IMR-90 (cell line): Measurements from ENCODE around the gene SSR1. TPM values are rescaled to one million over a fixed set of nuclear protein-coding genes. Genes with fewer than 3 reads are reported as not detected.

Experiments used
- ATAC-seq: fragments of 200-7000 bp; cut with Tn5 transposase; 2 replicates; pipeline ENCODE4 v1.9.1; 2020; ENCODE audit warnings: low read depth, mild to moderate bottlenecking, moderate library complexity
- BruUV-seq: library from RNA; stranded (reverse); fragments of 400-500 nt; replicated peaks from 2 replicates; lab custom pipeline; 2021; lab: Mats Ljungman, UMichigan
- CTCF ChIA-PET: fragments of 300-600 bp; formaldehyde crosslinking; extraction: SDS; loops from one replicate; lab custom pipeline; 2021; ENCODE audit warnings: antibody characterized with exemption; lab: Yijun Ruan, JAX
- POLR2A ChIA-PET: fragments of 300-600 bp; sonication (Branson Sonifier 250); formaldehyde crosslinking; loops from one replicate; lab custom pipeline; 2022; ENCODE audit warnings: antibody characterized with exemption; ENCODE audit not compliant: unreplicated experiment; lab: Charles Lee
- DNase-seq: peaks from one replicate; pipeline ENCODE4 v3.0.0; 2013
- H2AFZ ChIP-seq: replicated peaks from 2 replicates; pipeline ENCODE3; 2013; ENCODE audit warnings: low read length, mild to moderate bottlenecking; ENCODE audit not compliant: poor library complexity
- H2AK5ac ChIP-seq: 2 replicates; pipeline ENCODE4 v1.6.1; 2013; ENCODE audit warnings: low read depth, low read length, inconsistent platforms
- H2AK9ac ChIP-seq: replicated peaks from 2 replicates; pipeline ENCODE3; 2013; ENCODE audit warnings: mild to moderate bottlenecking, low read depth, low read length, moderate library complexity; ENCODE audit not compliant: poor library complexity
- H2BK120ac ChIP-seq: 2 replicates; pipeline ENCODE4 v1.6.1; 2013; ENCODE audit warnings: low read depth, low read length, inconsistent platforms
- H2BK15ac ChIP-seq: 3 replicates; pipeline ENCODE4 v1.6.1; 2013; ENCODE audit warnings: low read depth, low read length, inconsistent platforms
- H2BK20ac ChIP-seq: 2 replicates; pipeline ENCODE4 v1.6.1; 2013; ENCODE audit warnings: low read depth, mild to moderate bottlenecking, inconsistent platforms, low read length, moderate library complexity
- H2BK5ac ChIP-seq: 2 replicates; pipeline ENCODE4 v1.6.1; 2013; ENCODE audit warnings: mild to moderate bottlenecking, low read depth, low read length, inconsistent platforms; ENCODE audit not compliant: poor library complexity, severe bottlenecking
- H3K14ac ChIP-seq: replicated peaks from 2 replicates; pipeline ENCODE4 v1.6.1; 2013; ENCODE audit warnings: low read depth, low read length, inconsistent platforms
- H3K18ac ChIP-seq: 2 replicates; pipeline ENCODE4 v1.6.1; 2013; ENCODE audit warnings: low read depth, low read length, control low read depth
- H3K23ac ChIP-seq: 2 replicates; pipeline ENCODE4 v1.6.1; 2013; ENCODE audit warnings: low read depth, low read length, inconsistent platforms
- H3K27ac ChIP-seq: 2 replicates; pipeline ENCODE4 v1.5.1; 2013; ENCODE audit warnings: mild to moderate bottlenecking, control low read depth, low read length; ENCODE audit not compliant: insufficient read depth
- H3K27me3 ChIP-seq: 2 replicates; pipeline ENCODE4 v1.6.1; 2013; ENCODE audit warnings: low read length; ENCODE audit not compliant: control insufficient read depth, insufficient read depth
- H3K36me3 ChIP-seq: 2 replicates; pipeline ENCODE4 v1.6.1; 2013; ENCODE audit warnings: low read length, mixed read lengths; ENCODE audit not compliant: control insufficient read depth, insufficient read depth
- H3K4ac ChIP-seq: 2 replicates; pipeline ENCODE4 v1.6.1; 2013; ENCODE audit warnings: low read depth, low read length, inconsistent platforms
- H3K4me1 ChIP-seq: 2 replicates; pipeline ENCODE4 v1.6.1; 2013; ENCODE audit warnings: low read length, mixed read lengths; ENCODE audit not compliant: control insufficient read depth, insufficient read depth
- H3K4me2 ChIP-seq: 2 replicates; pipeline ENCODE4 v1.6.1; 2013; ENCODE audit warnings: low read depth, mild to moderate bottlenecking, control low read depth, low read length, moderate library complexity
- H3K4me3 ChIP-seq: 2 replicates; pipeline ENCODE4 v1.5.1; 2013; ENCODE audit warnings: low read depth, mild to moderate bottlenecking, control low read depth, low read length, moderate library complexity; ENCODE audit not compliant: insufficient read depth
- H3K56ac ChIP-seq: 2 replicates; pipeline ENCODE4 v1.6.1; 2013; ENCODE audit warnings: low read length, inconsistent platforms; ENCODE audit not compliant: insufficient read depth; ENCODE audit errors: extremely low read depth
- H3K79me1 ChIP-seq, 2 experiments: 2 replicates each; pipeline ENCODE4 v1.6.1; 2013; ENCODE audit warnings: low read length in 2 of 2, inconsistent platforms in 1 of 2, low read depth in 1 of 2
- H3K9ac ChIP-seq: 2 replicates; pipeline ENCODE4 v1.6.1; 2013; ENCODE audit warnings: low read depth, low read length, control low read depth
- H3K9me1 ChIP-seq: 2 replicates; pipeline ENCODE4 v1.6.1; 2013; ENCODE audit warnings: low read length, inconsistent platforms; ENCODE audit not compliant: insufficient read depth
- H3K9me3 ChIP-seq: 2 replicates; pipeline ENCODE4 v1.6.1; 2013; ENCODE audit warnings: low read length; ENCODE audit not compliant: control insufficient read depth, insufficient read depth
- H4K20me1 ChIP-seq: 2 replicates; pipeline ENCODE4 v1.6.1; 2013; ENCODE audit warnings: low read length, inconsistent platforms; ENCODE audit not compliant: insufficient read depth
- H4K5ac ChIP-seq: 2 replicates; pipeline ENCODE4 v1.6.1; 2013; ENCODE audit warnings: mild to moderate bottlenecking, low read depth, low read length, control low read depth
- H4K8ac ChIP-seq, 2 experiments: 2 replicates each; pipeline ENCODE4 v1.6.1; 2013; ENCODE audit warnings: low read depth in 2 of 2, low read length in 2 of 2, control low read depth in 1 of 2, inconsistent platforms in 1 of 2
- H4K91ac ChIP-seq: 2 replicates; pipeline ENCODE4 v1.6.1; 2013; ENCODE audit warnings: low read depth, low read length, inconsistent platforms; ENCODE audit not compliant: insufficient read depth
- CEBPB ChIP-seq: IDR thresholded peaks from 2 replicates; pipeline ENCODE4 v1.6.1; 2012; ENCODE audit warnings: low read depth, low read length, improper control_type of control experiment
- CHD1 ChIP-seq: IDR thresholded peaks from 2 replicates; pipeline ENCODE4 v1.6.1; 2012; ENCODE audit warnings: low read depth, low read length, improper control_type of control experiment
- CTCF ChIP-seq: conservative IDR thresholded peaks from 2 replicates; pipeline ENCODE4 v1.5.1; 2012; ENCODE audit warnings: mild to moderate bottlenecking, low read depth, low read length, improper control_type of control experiment
- FOS ChIP-seq: fragments of 150-350 bp; IDR thresholded peaks from 2 replicates; pipeline ENCODE4 v1.6.1; 2016; ENCODE audit warnings: low read depth, low read length
- MAFK ChIP-seq: IDR thresholded peaks from 2 replicates; pipeline ENCODE4 v1.6.1; 2012; ENCODE audit warnings: low read depth, low read length, improper control_type of control experiment
- MAZ ChIP-seq: IDR thresholded peaks from 2 replicates; pipeline ENCODE4 v1.6.1; 2012; ENCODE audit warnings: low read depth, mild to moderate bottlenecking, low read length, improper control_type of control experiment, moderate library complexity, borderline replicate concordance
- RCOR1 ChIP-seq: IDR thresholded peaks from 2 replicates; pipeline ENCODE4 v1.6.1; 2012; ENCODE audit warnings: mild to moderate bottlenecking, low read length, improper control_type of control experiment; ENCODE audit not compliant: insufficient replicate concordance
- RFX5 ChIP-seq: IDR thresholded peaks from 2 replicates; pipeline ENCODE4 v1.8.0; 2012; ENCODE audit warnings: low read depth, mild to moderate bottlenecking, low read length, moderate library complexity
- SMC3 ChIP-seq: fragments of 150-350 bp; IDR thresholded peaks from 2 replicates; pipeline ENCODE4 v1.6.1; 2016; ENCODE audit warnings: low read depth, mild to moderate bottlenecking, antibody characterized with exemption, low read length, moderate library complexity
- USF2 ChIP-seq: fragments of 150-350 bp; IDR thresholded peaks from 2 replicates; pipeline ENCODE4 v1.6.1; 2017; ENCODE audit warnings: mild to moderate bottlenecking, antibody characterized with exemption, low read length, low read depth
- WGBS, 2 experiments: methylation state at CpG; one replicate each; pipeline versions ENCODE4 v1.1.5 to v1.1.7; 2013; ENCODE audit warnings: missing lambda C conversion rate in 2 of 2; ENCODE audit not compliant: insufficient read length in 1 of 2; ENCODE audit errors: extremely low coverage in 2 of 2; 5-methylcytosine and 5-hydroxymethylcytosine counted together
- dilution Hi-C: fragments of 300-500 bp; cut with HindIII; formaldehyde crosslinking; loops from one replicate; pipeline ENCODE4 v1.14.3; 2018; ENCODE audit warnings: low sequenced_read_pairs; ENCODE audit not compliant: unreplicated experiment
- in situ Hi-C: fragments of 300-500 bp; cut with MboI; formaldehyde crosslinking; loops from 3 replicates; pipeline ENCODE4 v1.14.3; 2019; ENCODE audit warnings: low sequenced_read_pairs, inconsistent platforms, mixed read lengths
- intact Hi-C: fragments of 100-400 bp; cut with micrococcal nuclease; formaldehyde crosslinking; loops from 2 replicates; pipeline ENCODE4 v1.10.0; 2022
- polyA plus RNA-seq, 3 experiments: library from polyadenylated mRNA; depleted of rRNA; stranded (reverse); fragments of >200 nt; gene quantifications; 2 replicates each; pipeline ENCODE4 v1.2.3, GENCODE V29; 2012; ENCODE audit warnings: low replicate concordance in 1 of 3
- total RNA-seq: library from RNA; depleted of rRNA; stranded (reverse); fragments of >200 nt; gene quantifications from 2 replicates; pipeline ENCODE4 v1.2.3, GENCODE V29; 2012

Gene SSR1
- total and polyA plus RNA-seq, 2 of the 4 experiments (the other 2 are of a cell fraction) = 110 to 120 TPM

- peaks cover 2 to 4% of the 10 kb centered on the region in 2 experiments; a peak in 1 of 4 replicates for H3K79me1 ChIP-seq
- H4K20me1 ChIP-seq = no peaks in the 10 kb centered on the region
- peaks cover 5% of the 10 kb centered on the region for H3K9me3 ChIP-seq
- DNase-seq (no peak), ATAC-seq (no peak)
- H3K9ac ChIP-seq = no peak overlapping the region
- H3K14ac ChIP-seq = no peak overlapping the region
- H2BK120ac ChIP-seq = no peak overlapping the region
- no peak overlapping the region for H3K56ac ChIP-seq
- no CpG with 5 or more reads among the region's 5 CpGs for WGBS, 2 experiments
- no TSS peak for BruUV-seq
- H2AK5ac ChIP-seq = no peak overlapping the region
- ChIA-PET CTCF (no interaction called here), POLR2A (no interaction called here)
- no peak overlapping the region for H4K91ac ChIP-seq
- H3K4ac ChIP-seq = no peak overlapping the region
- H4K5ac ChIP-seq = no peak overlapping the region
- no peak overlapping the region for H3K4me3 ChIP-seq
- no peak overlapping the region for H3K23ac ChIP-seq
- H3K18ac ChIP-seq = no peak overlapping the region
- dilution Hi-C loops (no loop called here), intact Hi-C loops (no loop called here), in situ Hi-C loops (no loop called here)
- no peak overlapping the region for H3K27ac ChIP-seq
- H2BK20ac ChIP-seq = no peak overlapping the region
- H2BK15ac ChIP-seq = no peak overlapping the region
- H3K9me1 ChIP-seq = peaks cover 7% of the 10 kb centered on the region
- TF ChIP-seq SMC3 = no peak
- no peak for TF ChIP-seq MAFK
- no peak for TF ChIP-seq CHD1
- no peak for TF ChIP-seq RCOR1
- TF ChIP-seq CEBPB = no peak
- TF ChIP-seq FOS = no peak
- no peak for TF ChIP-seq MAZ
- no peak for TF ChIP-seq RFX5
- no peak for TF ChIP-seq USF2
- TF ChIP-seq CTCF = no peak
- H3K27me3 ChIP-seq = no peaks in the 10 kb centered on the region
- H4K8ac ChIP-seq = no peak overlapping the region
- peaks cover 3% of the 10 kb centered on the region for H3K4me1 ChIP-seq
- peaks cover 4% of the 10 kb centered on the region for H3K36me3 ChIP-seq
- H3K4me2 ChIP-seq = no peak overlapping the region
- H2BK5ac ChIP-seq = no peak overlapping the region
- H2AK9ac ChIP-seq = no peak overlapping the region
- no peak overlapping the region for H2AFZ ChIP-seq
Observed at GRCh38 chr6:7255918-7256317, 57.1 kb downstream of the SSR1 start.
